IPS-11a (cell line): Measurements from ENCODE around the gene RPS6KB2.
"Not testable (repeated sequence)": the region's sequence is repeated elsewhere in the genome, so short reads cannot be mapped to it uniquely, and the experiment has no call there.

Experiments used
- H3K4me3 ChIP-seq: one replicate; pipeline ENCODE4 v1.5.1; 2013; ENCODE audit warnings: low read depth, low read length, control low read depth

Gene RPS6KB2

DNA sequence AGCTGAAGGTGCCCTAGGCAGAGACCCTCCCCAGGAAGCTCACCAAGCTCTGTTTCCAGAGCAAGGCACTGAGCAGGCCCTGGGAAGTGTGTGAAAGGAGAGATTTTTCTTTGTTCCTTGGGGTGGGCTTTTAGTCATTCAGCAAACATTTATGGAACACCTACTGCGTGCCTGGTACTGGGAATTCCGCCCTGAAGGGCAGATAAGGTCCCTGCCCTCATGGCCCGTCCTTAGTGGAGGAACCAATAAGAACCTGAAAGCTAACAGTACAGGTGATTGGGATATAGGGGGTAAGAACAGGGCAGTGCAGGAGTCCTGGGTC is 36.9 kb downstream of the RPS6KB2 start:
- peak overlapping the region; percentile 77 for H3K4me3 ChIP-seq

DNA sequence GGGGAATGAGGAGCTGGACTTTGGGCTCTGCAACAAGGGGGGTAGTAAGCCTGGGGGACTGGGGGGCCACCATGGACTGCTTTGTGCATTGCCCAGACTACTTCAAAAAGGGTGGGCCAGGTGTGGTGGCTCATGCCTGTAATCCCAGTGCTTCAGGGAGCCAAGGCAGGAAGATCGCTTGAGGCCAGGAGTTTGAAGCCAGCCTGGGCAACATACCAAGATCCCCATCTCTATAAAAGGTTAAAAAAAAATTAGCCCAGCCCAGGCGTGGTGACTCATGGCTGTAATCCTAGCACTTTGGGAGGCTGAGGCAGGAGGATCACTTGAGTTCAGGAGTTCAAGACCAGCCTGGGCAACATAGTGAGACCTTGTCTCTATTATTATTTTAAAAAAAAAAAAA is 37.2 kb downstream of the RPS6KB2 start:
- H3K4me3 ChIP-seq = peak overlapping the region; percentile 77

DNA sequence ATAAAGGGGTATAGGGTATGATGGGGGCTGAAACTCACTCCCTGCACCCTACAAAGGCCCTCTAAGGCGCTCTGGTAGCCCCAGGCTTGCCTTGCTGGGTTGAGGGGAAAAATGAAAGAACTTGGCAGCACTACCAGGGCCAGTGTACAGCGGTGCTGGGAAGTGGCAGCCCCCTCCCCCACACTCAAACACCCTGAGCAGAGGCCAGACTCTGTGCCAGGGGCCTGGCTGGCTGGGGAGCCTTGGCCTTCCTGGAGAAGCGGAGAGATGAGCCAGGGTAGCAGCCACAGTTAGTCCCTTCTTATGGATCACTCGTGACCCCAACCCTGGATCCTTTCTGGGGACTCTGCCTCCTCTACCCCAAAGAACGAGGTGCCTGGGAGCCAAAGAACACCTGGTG is 38.1 kb downstream of the RPS6KB2 start:
- H3K4me3 ChIP-seq = no peak overlapping the region

DNA sequence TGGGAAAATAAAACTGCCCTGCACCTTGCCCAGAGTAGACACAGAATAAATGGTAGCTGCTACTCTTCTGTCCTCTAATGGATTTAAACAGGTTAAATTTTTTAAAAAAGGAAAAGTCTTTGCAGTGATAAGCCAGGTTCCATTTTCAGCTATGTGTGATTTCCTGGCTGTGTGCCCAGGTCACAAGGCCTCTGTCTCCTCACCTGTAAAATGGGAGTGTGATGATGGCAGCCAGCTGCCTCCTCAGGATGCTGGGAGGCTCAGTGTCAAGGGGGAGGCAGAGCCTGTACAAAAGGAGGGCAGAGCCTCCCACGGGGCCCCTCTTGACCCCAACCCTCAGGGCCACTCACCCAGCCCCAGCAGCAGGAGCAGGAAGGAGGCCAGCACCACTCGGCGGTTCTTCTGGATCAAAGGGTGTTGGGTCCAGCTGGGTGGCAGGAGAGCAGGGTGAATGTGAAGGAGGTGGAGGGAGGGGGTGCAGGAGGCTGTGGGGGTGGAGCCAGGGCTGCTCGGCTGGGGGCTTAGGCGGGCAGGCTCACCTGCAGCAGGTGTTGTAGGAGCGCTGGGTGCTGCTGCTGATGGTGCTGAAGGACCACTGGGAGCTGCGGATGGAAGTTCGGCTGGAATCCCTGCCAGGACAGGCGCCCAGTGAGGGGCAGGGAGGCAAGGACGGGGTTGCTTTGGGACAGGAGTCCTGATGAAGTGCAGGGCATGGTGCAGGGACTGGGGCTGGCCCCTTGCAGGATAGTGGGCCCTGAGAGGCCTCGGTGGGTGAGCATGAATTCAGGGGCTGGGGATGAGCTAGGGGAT is 38.9 kb downstream of the RPS6KB2 start:
- H3K4me3 ChIP-seq = no peak overlapping the region

DNA sequence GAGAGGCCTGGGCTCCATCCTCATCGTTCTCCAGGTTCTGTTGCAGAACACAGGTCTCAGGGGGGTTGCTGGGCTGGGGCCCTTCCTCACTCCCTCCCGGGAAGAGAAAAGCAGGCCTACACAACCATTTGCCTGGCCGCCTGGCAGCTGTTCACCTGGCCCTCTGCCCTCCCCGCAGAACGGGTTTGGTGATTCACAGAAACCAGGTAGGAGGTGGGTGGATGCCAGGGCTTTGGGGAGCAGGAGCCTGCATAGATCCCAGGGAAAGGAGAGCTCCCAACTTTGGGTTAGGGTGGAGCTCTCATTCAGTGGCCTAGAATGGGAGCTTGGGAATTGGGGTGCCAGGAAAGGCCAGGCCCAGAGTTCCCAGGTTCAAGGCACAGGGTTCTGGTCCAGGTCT is 39.8 kb downstream of the RPS6KB2 start:
- H3K4me3 ChIP-seq = peak overlapping the region; percentile 73

DNA sequence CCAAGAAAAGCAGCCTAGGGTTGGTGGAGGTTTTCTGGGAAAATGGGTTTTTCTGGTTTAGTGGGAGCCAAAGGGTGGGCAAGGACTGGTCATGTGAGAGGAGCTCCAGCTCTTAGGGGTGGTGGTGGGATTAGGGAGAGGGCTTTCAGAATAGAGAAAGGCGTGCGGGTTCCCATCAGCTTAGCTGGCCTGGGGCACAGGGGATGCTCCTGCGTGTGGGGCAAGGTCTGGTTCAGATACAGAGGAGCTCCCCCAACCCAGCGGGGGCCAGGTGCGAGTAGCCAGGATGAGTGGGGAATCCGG is 40.1 kb downstream of the RPS6KB2 start:
- H3K4me3 ChIP-seq = peak overlapping the region; percentile 73

DNA sequence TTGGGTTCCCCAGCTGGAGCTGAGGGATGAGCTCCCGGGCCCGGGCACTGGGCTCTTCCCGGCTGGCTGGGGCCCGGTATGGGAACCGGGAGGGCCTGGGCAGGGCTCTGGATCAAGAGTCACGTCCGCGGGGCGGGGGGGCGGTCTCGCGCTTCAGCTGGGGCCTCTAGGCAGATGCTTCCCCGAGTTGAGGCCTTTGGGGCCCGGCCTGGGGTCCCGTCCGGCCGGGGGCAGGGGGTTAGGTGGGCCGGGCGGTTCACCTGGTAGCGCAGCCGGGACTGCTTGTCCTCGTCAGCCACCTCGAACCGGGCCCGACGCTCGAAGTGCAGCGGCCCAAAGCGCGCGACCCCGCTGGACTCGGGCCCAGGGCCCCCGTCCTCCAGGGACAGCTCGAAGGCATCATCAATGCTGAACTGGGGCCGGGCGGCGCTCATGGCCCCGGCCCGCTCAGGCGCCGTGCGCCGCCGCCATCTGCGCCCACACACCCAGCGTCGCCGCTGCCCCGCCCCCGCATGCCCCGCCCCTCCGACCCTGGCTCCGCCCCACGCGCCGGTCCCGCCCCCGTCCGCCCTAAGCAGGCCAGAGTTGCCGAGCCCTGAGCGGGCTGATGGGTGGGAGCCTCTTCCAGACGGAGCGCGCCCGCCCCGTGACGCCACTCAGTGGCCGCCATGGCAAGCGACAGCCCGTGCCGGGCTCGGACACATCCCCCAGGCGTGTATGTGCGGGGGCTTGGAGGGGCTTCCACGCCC is 40.6 kb downstream of the RPS6KB2 start, which contains the start of gene TMEM134:
Gene TMEM134, minus strand, starts transcription at position 493 of the 749 bp plus-strand sequence. Its CDS starts 59 bp downstream, at position 434.
- H3K4me3 ChIP-seq = peak within 1 kb of the TSS; percentile 73

DNA sequence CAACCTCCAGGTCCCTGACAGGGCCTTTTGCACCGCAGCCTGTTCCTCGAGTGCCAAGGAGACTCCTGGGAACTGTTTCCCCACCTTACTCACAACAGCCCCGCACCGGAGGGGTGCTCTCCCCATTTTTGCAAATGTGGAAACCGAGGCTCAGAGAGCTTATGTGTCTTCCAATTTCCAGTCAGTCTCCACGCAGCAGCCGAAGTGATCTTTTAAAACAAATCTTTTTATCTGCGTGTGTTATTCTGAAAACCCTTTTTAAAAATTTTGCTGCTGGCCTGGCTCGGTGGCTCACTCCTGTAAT is 41.2 kb downstream of the RPS6KB2 start:
- H3K4me3 ChIP-seq = peak overlapping the region; percentile 31

DNA sequence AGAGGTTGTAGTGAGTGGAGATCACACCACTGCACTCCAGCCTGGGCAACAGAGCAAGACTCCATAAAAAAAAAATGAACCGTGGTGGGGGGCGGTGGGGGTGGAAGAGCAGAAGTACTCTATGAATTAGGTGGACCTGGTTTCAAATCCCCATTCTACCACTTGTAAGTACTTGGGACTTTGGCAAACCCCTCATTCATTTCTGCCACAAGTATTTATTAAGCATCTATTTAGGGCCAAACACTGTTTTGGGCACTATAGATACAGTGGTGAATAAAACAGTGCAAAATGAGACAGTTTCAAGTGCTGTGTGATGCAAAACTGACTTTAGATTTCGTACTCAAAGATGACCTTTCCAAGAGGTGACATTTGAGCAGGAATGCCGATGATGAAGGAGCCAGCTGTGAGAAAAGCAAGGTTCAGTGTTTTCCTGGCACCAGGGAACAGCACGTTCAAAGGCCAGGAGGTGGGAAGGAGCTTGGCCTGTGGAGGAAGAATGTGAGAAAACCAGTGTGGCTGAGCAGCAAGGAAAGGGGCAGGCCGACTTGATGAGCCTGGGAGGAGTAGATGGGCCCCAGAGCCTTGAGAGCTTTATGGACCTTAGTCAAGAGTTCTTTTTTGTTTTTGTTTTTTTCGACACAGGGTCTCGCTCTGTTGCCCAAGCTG is 42.2 kb downstream of the RPS6KB2 start:
- no peak overlapping the region for H3K4me3 ChIP-seq

DNA sequence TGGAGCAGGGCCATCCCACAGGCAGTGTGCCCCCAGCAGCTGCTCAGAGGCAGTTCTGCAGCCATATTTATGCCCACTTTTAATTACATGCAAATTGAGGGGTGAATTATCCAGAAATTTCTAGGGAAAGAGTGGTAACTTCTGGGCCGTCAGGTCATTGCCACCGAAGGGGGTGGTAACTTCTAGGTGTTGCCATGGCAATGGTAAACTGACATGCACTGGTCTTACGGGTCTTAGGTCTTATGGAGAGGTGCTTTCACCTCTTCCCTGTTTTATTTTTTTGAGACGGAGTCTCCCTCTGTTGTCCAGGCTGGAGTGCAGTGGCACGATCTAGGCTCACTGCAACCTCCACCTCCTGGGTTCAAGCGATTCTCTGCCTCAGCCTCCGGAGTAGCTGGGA is 44.6 kb downstream of the RPS6KB2 start:
- H3K4me3 ChIP-seq = no peak overlapping the region

DNA sequence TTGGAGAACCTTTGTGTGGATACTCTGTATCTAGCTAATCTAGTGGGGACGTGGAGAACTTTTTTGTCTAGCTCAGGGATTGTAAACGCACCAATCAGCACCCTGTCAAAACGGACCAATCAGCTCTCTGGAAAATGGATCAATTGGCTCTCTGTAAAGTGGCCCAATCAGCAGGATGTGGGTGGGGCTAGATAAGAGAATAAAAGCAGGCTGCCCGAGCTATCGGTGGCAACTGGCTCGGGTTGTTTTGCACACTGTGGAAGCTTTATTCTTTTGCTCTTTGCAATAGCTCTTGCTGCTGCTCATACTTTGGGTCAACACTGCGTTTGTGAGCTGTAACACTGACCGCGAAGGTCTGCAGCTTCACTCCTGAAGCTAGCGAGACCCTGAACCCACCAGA is 48.4 kb downstream of the RPS6KB2 start:
- H3K4me3 ChIP-seq = not testable (repeated sequence)

DNA sequence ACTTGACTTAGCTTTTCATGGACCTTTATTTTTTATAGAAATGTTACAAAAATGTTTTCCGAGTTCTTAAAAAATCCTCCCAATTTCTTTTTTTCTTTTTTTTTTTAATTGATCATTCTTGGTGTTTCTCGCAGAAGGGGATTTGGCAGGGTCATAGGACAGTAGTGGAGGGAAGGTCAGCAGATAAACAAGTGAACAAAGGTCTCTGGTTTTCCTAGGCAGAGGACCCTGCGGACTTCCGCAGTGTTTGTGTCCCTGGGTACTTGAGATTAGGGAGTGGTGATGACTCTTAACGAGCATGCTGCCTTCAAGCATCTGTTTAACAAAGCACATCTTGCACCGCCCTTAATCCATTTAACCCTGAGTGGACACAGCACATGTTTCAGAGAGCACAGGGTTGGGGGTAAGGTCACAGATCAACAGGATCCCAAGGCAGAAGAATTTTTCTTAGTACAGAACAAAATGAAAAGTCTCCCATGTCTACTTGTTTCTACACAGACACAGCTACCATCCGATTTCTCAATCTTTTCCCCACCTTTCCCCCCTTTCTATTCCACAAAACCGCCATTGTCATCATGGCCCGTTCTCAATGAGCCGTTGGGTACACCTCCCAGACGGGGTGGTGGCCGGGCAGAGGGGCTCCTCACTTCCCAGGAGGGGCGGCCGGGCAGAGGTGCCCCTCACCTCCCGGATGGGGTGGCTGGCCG is 49.2 kb downstream of the RPS6KB2 start:
- not testable (repeated sequence) for H3K4me3 ChIP-seq

DNA sequence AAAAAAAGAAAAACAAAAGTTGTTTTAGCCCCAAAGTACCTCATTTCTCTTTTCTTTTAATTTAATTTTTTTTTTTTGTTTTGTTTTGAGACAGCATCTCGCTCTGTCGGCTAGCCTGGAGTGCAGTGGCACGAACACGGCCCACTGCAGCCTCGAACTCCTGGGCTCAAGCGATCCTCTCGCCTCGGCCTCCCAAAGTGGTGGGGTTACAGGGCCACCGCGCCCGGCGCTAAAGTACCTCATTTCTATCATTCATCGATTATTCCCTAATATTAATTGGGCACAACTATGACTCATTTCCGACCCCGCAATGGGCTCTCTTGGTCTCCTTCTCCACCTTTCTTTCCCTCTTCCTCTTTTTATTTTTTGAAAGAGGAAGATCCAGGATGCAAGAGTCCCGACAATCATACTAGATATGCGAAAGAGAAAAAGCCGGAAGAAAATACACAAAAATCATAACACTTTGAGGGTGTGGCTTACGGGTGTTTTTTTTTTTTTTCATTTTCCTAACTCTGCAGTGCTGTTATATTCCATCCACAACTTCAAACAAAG is 54.1 kb downstream of the RPS6KB2 start:
- H3K4me3 ChIP-seq = no peak overlapping the region

DNA sequence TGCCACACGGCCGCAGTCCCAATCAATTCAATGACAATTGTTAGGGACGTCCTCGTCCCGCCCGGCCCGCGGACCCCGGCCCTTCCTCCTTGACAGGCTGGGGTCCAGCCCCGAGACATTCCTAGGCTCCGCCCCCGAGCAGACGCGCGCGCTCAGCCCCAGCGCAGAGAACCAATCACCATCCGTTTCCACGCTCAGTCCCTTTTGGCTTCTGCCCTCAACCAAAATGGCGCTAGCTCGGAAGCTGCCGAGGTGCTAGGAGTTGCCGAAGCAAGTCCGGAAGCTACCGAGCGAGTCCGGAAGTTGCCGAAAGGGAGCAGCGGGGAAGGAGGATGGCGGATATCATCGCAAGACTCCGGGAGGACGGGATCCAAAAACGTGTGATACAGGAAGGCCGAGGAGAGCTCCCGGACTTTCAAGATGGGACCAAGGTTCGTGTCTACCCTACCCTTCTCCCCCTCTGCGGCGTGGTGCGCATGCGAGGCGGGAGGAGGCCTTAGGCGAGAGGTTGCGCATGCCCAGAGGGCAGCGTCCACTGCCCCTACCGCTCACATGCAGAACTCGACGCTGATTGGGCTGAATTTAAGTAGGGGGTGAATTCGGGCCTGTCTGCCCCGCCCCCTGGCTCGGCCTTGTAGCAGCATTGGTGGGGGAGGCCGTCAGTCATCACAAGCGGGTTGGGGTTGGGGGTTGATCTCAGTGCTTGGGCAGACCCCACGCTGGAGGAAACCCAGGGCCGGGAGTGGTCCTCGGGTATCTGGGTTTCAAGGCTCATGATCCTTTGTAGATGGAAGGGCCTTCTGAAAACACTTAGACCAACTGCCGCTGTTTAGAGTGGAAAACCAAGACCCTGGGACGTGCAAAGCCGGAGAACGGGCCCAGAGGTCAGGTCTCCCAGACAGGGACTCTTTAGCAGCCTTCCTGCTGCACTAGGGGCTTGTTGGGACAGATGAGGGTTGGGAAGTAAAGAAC is 54.8 kb downstream of the RPS6KB2 start, which contains the start of gene AIP:
Gene AIP, plus strand, starts transcription at position 200 of the 972 bp plus-strand sequence. Its CDS starts 133 bp downstream, at position 333.
- H3K4me3 ChIP-seq = peak within 1 kb of the TSS; percentile 63

DNA sequence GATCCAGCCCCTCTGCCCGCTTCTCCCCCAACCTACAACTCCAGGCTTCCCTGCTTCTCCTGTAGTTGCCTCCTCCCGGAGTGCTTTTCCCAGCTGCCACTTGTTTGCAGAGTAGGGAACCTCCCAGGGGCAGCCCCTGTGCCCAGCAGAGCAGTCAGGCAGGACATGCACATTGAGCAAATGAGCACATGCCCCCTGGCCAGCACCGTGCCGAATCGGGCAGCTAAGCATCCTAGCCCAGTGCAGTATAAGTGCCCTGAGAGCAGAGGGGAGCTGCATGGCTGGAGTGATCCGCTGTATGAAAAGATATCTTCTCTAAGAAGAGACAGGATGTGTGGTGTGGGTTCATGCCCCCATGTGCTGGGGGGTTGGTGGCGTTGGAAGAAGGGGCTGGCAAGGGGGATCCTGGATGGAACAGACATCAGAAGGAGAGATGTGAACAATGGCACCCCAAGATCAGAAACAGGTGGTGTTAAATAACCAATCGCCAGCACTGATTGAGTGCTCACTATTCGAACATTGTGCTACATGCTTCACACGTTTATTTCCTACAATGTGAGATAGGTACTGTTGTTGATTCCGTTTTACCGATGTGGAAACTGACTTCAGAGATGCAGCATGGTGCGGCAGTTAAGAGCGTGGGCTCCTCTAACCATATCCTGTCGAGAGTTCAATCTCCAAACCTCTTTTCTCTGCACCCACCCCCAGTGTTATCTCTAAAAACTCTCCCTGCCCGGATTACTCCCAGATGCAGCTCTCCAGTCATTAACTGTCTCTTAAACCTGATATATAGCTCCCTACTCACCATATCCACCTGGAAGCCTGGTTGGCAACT is 55.8 kb downstream of the RPS6KB2 start:
- H3K4me3 ChIP-seq = no peak overlapping the region

DNA sequence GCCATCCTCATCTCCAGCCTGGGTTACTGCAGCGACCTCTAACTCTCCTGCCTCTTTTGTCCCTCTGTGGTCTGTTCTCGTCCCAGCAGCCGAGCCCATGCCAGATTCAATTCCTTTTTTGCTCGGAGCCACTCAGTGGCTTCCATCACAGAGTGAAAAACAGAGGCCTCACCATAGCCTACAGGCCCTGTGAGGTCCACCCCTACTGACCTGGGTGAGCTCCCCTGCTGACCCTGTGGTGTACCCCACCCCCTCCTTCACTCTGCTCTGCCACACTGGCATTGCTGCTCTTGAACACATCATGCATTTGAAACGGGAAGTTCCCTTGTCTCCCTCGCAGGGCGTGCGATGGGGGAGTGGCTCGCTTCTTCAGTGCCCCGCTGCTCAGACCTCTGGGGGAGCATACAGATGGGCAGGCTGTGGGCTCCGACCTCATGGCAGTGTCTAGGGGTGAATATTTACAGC is 56.6 kb downstream of the RPS6KB2 start:
- no peak overlapping the region for H3K4me3 ChIP-seq
